ENCODE results near the gene STAM2. TPM values are rescaled to one million over a fixed set of nuclear protein-coding genes. Genes with fewer than 3 reads are reported as not detected.

The STAM2 gene
- total and polyA plus RNA-seq, 2 donors from 2014 or later = 12.5 to 41.1 TPM

GRCh38 chr2:152097290-152097800, 78.2 kb downstream of the STAM2 start:
- DNase-seq = peak in 3 of 5 donors; percentile 15 to 55 (median 55)
- peaks cover 6% of the 10 kb centered on the region for H3K27me3 ChIP-seq (ENCODE audit: control insufficient read depth, insufficient read depth, low read length)
- peak overlapping the region; percentile 0 to 8 for H3K27ac ChIP-seq (ENCODE audit: low read depth in 2 of 2, low read length in 2 of 2)
- H3K4me1 ChIP-seq (ENCODE audit: control insufficient read depth in 2 of 3, insufficient read depth in 2 of 3, low read depth in 1 of 3, low read length in 3 of 3) = peaks cover 0 to 7% (median 5%) of the 10 kb centered on the region in 3 donors
- H3K9ac ChIP-seq (ENCODE audit: low read length in 3 of 3) = peak overlapping the region in 2 of 3 donors; percentile 24 to 27
- peak overlapping the region; percentile 16 to 64 (median 63) for H3K4me3 ChIP-seq (ENCODE audit: low read length in 3 of 3)
- no peak for FAIRE-seq
- intact Hi-C loops (cut with DNase I) = no loop called here
- H3K36me3 ChIP-seq (ENCODE audit: control insufficient read depth in 2 of 3, insufficient read depth in 3 of 3, low read length in 3 of 3) = no peaks in the 10 kb centered on the region
- no peak for TF ChIP-seq CTCF (IDR thresholded peaks at IDR 0.05; ENCODE audit: borderline replicate concordance, extremely low read depth, insufficient read depth)
- H3K9me3 ChIP-seq (ENCODE audit: control insufficient read depth in 2 of 3, insufficient read depth in 1 of 3, low read length in 3 of 3) = no peaks in the 10 kb centered on the region

DNA sequence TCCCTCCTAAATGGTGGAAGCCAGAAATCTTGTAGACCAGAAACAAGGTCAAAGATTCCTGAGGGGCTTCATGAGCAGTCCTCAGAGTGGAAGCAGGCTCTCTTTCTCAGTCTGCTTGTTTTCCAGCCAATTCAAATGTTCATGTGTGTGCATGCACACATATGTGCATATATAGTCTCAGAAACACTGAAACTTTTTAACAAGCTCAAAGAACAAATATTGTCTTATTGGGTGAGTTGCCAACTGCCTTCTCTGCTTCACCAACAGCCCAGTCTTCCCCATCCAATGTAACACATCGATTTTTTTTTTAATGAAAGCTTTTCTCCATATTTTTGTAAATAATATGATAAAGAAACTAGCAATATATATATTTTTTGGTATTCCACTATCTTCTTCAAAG, 80.4 kb downstream of the STAM2 start:
- no peak for TF ChIP-seq CTCF (IDR thresholded peaks at IDR 0.05; ENCODE audit: borderline replicate concordance, extremely low read depth, insufficient read depth)
- intact Hi-C loops (cut with DNase I) = no loop called here
- peaks cover 4% of the 10 kb centered on the region for H3K27me3 ChIP-seq (ENCODE audit: control insufficient read depth, insufficient read depth, low read length)
- DNase-seq (no peak), FAIRE-seq (no peak)
- no peak overlapping the region for H3K27ac ChIP-seq (ENCODE audit: low read depth in 2 of 2, low read length in 2 of 2)
- H3K4me1 ChIP-seq (ENCODE audit: control insufficient read depth in 2 of 3, insufficient read depth in 2 of 3, low read depth in 1 of 3, low read length in 3 of 3) = peaks cover 0 to 7% (median 5%) of the 10 kb centered on the region in 3 donors
- no peak overlapping the region for H3K9ac ChIP-seq (ENCODE audit: low read length in 3 of 3)
- H3K4me3 ChIP-seq (ENCODE audit: low read length in 3 of 3) = no peak overlapping the region
- no peaks in the 10 kb centered on the region for H3K9me3 ChIP-seq (ENCODE audit: control insufficient read depth in 2 of 3, insufficient read depth in 1 of 3, low read length in 3 of 3)
- H3K36me3 ChIP-seq (ENCODE audit: control insufficient read depth in 2 of 3, insufficient read depth in 3 of 3, low read length in 3 of 3) = no peaks in the 10 kb centered on the region

DNA sequence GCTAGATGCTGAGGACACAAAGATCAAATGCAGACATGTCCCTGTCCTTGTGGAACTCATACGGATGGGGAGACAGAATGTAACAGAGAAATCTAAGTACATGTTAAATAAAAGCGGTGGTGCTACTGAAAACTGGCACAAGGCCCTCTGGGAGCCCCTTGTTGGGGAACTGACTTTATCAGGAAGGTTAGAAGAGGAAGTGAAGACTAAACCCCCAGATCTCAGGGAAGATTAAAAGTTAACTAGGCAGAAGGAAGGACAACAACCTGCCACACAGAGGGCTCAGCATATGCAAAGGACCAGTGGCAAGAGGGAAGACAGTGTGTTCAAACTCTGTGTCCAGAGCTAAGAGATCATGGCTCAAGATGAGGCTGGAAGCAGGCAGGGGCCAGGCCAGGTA, 81.5 kb downstream of the STAM2 start:
- Histone ChIP-seq H3K4me3 (ENCODE audit: low read length in 3 of 3) (no peak overlapping the region), H3K27ac (ENCODE audit: low read depth in 2 of 2, low read length in 2 of 2) (no peak overlapping the region), H3K27me3 (ENCODE audit: control insufficient read depth, insufficient read depth, low read length) (no peaks in the 10 kb centered on the region), H3K36me3 (ENCODE audit: control insufficient read depth in 2 of 3, insufficient read depth in 3 of 3, low read length in 3 of 3) (no peaks in the 10 kb centered on the region), H3K9me3 (ENCODE audit: control insufficient read depth in 2 of 3, insufficient read depth in 1 of 3, low read length in 3 of 3) (no peaks in the 10 kb centered on the region), H3K4me1 (ENCODE audit: control insufficient read depth in 2 of 3, insufficient read depth in 2 of 3, low read depth in 1 of 3, low read length in 3 of 3) (peaks cover 0 to 2% (median 0%) of the 10 kb centered on the region in 3 donors), H3K9ac (ENCODE audit: low read length in 3 of 3) (no peak overlapping the region)
- no peak for TF ChIP-seq CTCF (IDR thresholded peaks at IDR 0.05; ENCODE audit: borderline replicate concordance, extremely low read depth, insufficient read depth)
- FAIRE-seq = no peak
- DNase-seq = no peak
- intact Hi-C loops (cut with DNase I) = no loop called here

GRCh38 chr2:152093464-152093863, 82.1 kb downstream of the STAM2 start:
- Histone ChIP-seq H3K4me3 (ENCODE audit: low read length in 3 of 3) (no peak overlapping the region), H3K9me3 (ENCODE audit: control insufficient read depth in 2 of 3, insufficient read depth in 1 of 3, low read length in 3 of 3) (no peaks in the 10 kb centered on the region), H3K27ac (ENCODE audit: low read depth in 2 of 2, low read length in 2 of 2) (no peak overlapping the region), H3K4me1 (ENCODE audit: control insufficient read depth in 2 of 3, insufficient read depth in 2 of 3, low read depth in 1 of 3, low read length in 3 of 3) (peaks cover 0 to 2% (median 0%) of the 10 kb centered on the region in 3 donors), H3K27me3 (ENCODE audit: control insufficient read depth, insufficient read depth, low read length) (no peaks in the 10 kb centered on the region), H3K36me3 (ENCODE audit: control insufficient read depth in 2 of 3, insufficient read depth in 3 of 3, low read length in 3 of 3) (no peaks in the 10 kb centered on the region), H3K9ac (ENCODE audit: low read length in 3 of 3) (no peak overlapping the region)
- FAIRE-seq (no peak), DNase-seq (no peak)
- no peak for TF ChIP-seq CTCF (IDR thresholded peaks at IDR 0.05; ENCODE audit: borderline replicate concordance, extremely low read depth, insufficient read depth)
- intact Hi-C loops (cut with DNase I) = no loop called here
